Muscle of arm (tissue), 12 donors: ENCODE data around the gene SARDH. TPM values are rescaled to one million over a fixed set of nuclear protein-coding genes. Genes with fewer than 3 reads are reported as not detected.

ENCODE experiments used
- DNase-seq: peaks from one replicate; pipeline ENCODE4 v3.0.0-alpha.2; 2013
- polyA plus RNA-seq, 12 donors: library from polyadenylated mRNA; unstranded; fragments of 120-200 nt; gene quantifications; one replicate each; pipeline ENCODE4 v1.2.1, GENCODE V29; 2013; ENCODE audit not compliant: insufficient read length in 12 of 12

The SARDH gene
- polyA plus RNA-seq, 12 donors, result 3.6 to 7.4 (median 4.4) TPM; not detected in 1

DNA sequence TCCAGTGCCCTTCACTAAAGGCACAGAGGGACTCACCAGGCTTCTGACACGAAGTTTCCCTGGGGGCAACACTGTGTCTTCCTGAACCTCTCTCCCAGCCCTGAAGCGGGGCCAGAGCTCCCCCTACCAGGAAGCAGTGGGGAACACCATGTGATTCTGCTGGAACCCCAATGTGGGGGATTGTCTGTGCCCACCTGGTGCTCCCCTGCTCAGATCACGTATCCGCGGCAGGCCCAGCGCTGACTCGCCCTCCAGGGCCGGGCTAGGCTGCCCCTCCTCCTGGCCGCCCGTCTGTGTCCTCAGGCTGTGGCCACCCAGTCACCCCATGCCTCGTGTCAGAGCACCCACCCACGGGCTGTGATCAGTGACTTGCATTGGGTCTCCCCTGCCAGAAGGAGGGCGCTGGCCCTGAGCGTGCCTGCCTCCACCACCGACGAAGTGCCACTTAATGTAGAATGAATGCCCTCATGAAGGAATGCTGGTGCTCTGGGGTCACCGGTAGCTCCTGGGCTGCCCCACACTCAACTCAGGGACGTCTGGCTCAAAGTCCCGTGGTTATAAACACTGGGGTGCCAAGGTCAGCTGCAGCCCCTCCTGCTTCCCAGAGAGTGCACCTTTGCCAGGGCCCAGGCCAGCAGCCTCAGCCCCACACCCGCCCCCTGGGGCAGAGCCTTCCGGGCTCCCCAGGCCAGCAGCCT lies 22.1 kb downstream of the SARDH start:
- no peak for DNase-seq

DNA sequence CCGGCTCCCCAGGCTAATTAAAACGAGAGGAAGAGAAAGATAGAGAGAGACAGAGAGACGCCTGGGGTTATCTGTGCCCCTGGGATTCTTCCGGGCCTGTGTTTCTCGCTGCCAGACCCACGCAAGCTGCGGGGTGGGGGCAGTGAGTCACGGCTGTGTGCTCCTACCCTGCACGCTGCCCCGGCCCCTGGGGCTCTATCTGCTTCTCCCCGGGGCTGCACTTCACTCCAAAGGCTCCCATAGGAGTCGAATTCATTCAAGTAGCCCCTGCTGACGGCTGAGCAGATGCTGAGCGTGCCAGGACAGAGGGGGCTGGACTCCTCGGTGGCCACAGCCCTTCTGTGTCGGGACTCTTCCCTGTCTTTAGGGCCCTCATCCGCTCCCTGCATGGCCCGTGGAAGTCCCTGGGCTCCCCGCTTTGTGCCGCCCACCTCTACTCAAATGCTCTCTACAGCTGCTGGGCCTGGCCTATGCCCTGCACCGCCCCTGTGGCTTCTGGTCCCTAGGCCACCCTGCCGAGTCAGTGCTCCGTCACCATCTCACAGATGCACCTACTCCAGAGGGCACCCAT lies 22.8 kb downstream of the SARDH start:
- DNase-seq, result no peak

DNA sequence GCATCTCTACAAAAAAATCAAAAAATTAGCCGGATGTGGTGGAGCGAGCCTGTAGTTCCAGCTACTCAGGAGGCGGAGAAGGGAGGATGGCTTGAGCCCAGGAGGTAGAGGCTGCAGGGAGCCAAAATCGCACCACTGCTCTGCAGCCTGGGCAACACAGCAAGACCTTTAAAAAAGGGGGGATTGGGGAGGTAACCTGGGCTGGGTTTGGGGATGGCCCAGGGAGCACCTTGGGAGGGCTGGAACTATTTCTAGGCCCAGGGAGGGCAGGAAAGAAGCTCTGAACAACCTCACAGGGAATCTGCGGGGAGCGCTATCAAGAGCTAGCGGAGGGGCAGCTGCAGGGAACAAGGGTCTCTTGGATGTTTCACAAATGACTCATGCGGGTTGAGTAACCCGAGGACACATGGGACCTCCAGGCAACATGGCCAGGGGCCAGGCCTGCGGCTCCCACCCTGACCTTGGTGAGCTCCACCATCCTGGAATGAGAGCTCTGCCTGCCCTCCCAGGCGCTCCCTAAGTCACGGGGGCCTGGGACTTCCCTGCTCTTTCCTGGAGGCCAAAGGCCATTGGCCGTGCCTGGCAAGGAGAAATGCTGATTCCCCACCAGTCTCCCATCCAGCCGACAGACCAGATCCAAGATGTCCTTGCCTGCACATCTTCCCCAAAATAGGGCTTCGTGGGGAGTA lies 23.4 kb downstream of the SARDH start:
- DNase-seq, result no peak

GRCh38 chr9:133713960-133714495 lies 24.1 kb downstream of the SARDH start:
- no peak for DNase-seq

DNA sequence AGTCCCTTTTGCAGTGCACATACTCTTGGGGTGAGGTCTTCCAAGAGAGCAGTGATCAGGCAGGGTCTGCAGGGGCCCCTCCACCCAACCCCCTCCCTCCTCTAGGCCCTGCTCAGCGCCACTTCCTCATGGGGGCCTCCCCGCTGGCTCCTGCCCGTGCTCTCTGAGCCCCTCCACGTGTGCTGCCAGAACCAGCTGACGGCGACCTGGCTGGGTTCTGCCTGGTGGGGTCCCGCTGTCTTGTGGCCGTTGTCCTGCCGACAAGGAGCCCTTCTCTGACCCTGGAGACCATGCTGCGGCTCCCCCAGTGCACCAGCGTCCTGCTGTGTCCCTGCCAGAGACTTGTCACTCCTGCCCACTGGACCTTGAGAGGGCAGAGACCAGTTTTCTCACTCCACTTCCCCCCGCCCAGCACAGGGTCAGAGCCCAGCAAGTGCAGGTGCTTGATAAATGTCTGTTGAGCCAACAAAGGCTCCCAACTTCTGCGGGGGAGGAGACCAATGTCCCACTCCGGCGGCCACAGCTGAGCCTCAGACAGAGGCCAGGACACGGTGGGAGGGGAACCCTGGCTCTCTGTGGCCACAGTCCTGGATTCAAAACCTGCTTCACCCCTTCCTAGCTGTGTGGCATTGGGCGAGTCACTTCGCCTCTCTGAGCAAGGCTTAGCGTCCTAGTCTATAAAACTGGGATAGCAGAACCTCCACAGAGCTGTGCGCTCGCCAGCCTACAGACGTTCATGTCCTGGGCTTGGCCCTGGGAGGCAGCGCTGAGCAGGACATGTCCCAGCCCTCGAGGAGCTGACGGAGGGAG lies 24.8 kb downstream of the SARDH start:
- no peak for DNase-seq

DNA sequence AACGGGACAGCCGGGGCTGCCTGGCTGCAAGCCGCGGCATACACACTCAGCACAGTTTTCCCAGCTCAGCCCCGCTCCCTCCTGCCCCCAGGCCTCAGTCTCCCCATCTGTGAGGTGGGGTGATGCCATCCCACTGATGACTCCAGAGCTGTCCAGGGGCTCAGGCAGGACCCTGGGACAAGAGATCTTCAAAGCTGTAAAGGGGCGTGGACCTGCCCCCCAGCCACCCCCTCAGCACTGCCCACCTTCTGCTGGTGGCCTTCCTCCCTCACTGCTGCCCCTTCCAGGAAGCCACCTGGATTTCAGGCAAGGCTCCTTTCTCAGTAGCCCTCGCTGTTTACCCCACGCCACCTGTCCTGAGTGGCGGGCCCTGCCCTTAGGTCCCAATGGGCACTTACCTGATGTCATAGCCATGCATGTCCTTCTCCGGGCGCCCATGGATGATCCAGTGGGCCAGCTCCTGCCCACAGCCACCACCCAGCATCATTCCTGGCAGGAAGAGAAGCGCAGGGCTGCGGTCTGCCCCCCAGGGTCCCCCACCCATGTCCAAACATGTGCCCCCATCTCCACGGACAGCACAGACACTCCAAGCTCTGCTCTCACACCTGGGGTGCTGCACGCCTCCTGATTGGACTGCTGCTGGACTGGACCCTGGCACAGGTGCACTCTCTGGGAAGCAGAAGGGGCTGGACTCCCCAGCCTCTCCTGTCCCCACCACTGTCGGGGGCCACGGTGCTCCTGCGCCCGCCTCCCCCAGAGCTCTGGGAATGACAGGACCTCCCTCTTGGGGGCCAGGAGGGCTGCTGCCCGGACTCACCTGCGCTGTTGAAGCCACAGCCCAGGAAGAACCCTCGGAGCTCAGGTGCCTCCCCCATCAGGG lies 25.7 kb downstream of the SARDH start:
- no peak for DNase-seq

DNA sequence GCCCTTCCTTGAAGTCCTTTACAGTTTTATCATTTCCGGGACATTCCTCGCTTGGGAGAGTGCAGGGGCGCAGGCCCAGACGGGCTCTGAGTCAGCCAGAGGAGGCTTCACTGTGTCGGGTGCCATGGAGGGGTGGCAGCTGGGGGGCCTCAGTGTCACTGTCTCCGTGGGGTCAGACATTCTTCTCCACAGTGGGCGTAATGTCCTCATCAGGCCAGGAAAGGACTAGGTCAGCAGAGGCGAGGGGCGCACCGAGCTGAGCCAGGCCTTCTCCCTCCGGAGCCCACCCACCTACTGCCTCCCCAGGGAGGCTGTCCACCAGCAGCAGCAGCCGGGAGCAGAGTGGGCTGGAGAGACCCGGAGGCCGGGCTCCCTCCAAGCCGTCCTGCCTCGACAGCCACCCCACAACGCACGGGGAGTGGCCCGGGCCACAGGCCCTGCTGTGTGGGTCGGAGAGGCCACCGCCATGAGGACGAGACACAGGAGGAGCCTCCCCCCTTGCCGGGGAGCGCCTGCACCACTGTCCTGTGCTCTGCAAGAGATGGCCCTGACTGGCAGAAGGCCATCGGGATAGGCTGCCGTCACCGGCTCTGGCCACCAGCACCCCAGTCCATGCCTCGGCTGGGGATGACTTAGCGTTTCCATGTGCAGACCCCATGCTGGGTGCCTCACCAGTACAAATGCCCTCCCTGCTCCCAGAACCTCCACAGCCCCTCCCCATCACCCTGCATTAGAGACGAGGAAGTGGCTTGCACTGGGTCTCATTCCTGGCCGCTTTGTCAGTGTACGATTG lies 26.5 kb downstream of the SARDH start:
- no peak for DNase-seq

- no peak for DNase-seq
These were observed 27.3 kb downstream of the SARDH start for GRCh38 chr9:133710661-133711427.

- DNase-seq, result no peak
These were observed 28.2 kb downstream of the SARDH start for GRCh38 chr9:133709691-133710571.

- DNase-seq, result no peak
These were observed 29.0 kb downstream of the SARDH start for GRCh38 chr9:133709015-133709611.

GRCh38 chr9:133708246-133709014 lies 29.7 kb downstream of the SARDH start:
- DNase-seq, result no peak

DNA sequence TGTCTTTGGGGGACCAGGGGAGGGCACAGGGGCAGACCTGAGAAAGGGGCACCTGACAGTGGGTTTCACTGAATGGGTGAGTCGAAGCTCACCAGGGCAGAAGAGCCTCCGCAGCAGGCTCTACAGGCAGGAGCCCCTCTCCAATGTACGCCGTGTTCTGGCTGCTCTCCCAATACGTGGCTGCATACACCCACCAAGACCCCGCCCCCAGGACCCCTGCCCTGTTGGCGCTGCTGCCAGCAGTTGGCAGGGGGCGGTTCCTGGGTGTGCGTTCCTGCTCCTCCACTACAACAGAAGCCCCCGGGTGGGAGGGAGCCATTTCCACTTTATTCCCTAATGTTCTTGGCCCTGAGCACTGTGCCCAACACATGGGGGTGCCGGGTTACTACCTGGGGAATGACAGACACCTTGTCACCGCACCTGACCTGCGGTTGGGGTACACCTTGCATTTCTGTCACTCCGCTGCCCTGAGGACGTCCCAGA lies 30.3 kb downstream of the SARDH start:
- DNase-seq, result no peak

DNA sequence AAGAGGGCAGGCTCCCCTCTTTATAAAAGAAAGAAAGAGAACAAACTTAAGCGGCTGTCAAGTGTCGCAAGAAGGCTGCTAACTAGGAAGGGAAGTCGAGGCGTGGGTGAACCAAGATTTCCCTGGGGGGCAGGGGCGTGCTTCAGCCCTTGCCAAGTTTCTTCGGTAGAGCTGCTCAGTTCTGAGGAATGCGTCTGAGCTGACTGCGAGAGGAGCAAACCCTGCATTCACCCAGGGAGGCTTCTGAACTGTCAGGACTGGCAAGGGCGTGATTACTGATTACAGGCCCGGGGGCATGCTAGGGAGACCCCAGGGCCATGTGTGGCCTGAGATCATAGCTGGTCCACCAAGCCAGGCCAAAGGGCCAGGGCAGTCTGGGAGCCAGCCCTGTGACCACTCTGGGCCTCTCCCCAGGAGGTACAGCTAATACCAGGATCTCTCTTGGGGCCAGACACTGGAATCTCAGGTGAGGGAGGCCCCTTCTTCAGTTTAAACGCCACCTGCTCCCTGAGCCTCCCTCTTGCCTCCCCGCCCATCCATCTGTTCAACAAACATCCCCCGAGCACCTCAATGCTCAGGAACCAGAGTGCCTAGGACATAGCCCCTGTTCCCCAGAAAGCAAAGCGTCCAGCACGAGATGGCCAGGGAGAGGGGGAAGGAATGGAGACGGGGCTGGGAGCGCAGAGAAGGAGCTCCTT lies 30.9 kb downstream of the SARDH start:
- no peak for DNase-seq

GRCh38 chr9:133706307-133707050 lies 31.7 kb downstream of the SARDH start:
- no peak for DNase-seq

GRCh38 chr9:133705576-133705975 lies 32.6 kb downstream of the SARDH start:
- DNase-seq, result no peak
